Upper lobe of left lung (tissue), 4 donors: ENCODE measurements around the gene DPP10.

Experiments
- EP300 ChIP-seq, 4 donors: sonication (generic); formaldehyde crosslinking; IDR thresholded peaks; one replicate each; pipeline ENCODE4 v1.5.1; 2017; ENCODE audit warnings: antibody characterized with exemption in 4 of 4, control low read depth in 2 of 4
- POLR2A ChIP-seq, 4 donors: fragments of 450-650 bp; IDR thresholded peaks; one replicate each; pipeline ENCODE4 v1.5.1; 2016 to 2017; ENCODE audit warnings: antibody characterized with exemption in 4 of 4, mild to moderate bottlenecking in 2 of 4
- TF ChIP-seq, protein P1 (sequence below), 6 experiments: fragments of 450-650 bp in 4 of 6; fragments of 200-600 bp in 2 of 6; sonication (generic) in 2 of 6; IDR thresholded peaks; one replicate each; pipeline ENCODE4 v1.5.1; 2016 to 2019; ENCODE audit warnings: antibody characterized with exemption in 6 of 6

DNA sequence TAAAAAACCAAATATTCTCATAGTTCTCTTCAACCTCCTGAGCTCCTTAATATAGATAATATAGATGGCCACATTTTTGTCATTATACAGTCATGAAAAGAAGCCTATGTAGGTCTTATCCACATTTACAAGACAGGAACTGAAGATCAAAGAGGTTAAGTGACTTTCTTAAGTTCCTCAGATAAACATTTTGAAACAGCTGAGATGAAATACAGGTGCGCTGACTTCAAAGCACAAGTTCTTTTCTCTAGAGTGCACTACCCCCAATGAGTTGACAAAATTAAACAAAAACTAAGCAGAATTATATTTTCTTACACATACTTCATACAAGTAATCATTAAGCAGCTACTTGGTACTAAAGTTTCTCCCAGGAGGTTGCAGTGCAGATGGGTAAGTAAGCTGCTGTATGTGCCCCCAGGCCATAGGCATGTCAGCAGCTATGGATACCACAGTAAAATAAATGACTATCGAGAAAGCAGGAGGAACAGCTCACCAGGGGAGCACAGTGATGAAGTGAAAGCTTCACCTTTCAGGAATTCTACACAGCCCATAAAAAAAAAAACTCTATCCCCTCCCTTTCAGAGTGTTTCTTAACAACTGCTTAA is 199.8 kb downstream of the DPP10 start:
- TF ChIP-seq, protein P1, sequence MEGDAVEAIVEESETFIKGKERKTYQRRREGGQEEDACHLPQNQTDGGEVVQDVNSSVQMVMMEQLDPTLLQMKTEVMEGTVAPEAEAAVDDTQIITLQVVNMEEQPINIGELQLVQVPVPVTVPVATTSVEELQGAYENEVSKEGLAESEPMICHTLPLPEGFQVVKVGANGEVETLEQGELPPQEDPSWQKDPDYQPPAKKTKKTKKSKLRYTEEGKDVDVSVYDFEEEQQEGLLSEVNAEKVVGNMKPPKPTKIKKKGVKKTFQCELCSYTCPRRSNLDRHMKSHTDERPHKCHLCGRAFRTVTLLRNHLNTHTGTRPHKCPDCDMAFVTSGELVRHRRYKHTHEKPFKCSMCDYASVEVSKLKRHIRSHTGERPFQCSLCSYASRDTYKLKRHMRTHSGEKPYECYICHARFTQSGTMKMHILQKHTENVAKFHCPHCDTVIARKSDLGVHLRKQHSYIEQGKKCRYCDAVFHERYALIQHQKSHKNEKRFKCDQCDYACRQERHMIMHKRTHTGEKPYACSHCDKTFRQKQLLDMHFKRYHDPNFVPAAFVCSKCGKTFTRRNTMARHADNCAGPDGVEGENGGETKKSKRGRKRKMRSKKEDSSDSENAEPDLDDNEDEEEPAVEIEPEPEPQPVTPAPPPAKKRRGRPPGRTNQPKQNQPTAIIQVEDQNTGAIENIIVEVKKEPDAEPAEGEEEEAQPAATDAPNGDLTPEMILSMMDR (IDR thresholded peaks at IDR 0.05), result no peak
- TF ChIP-seq EP300 (IDR thresholded peaks at IDR 0.05) (no peak), POLR2A (IDR thresholded peaks at IDR 0.05) (no peak)
